Thoracic aorta (tissue), 2 donors: ENCODE data around the gene PRRC2B. TPM values are rescaled to one million over a fixed set of nuclear protein-coding genes. Genes with fewer than 3 reads are reported as not detected.
A peak's percentile ranks its signal among the peaks of the same experiment; 100 is the strongest.
"Not testable (repeated sequence)": the region's sequence is repeated elsewhere in the genome, so short reads cannot be mapped to it uniquely, and the experiment has no call there.

Experiments used
- ATAC-seq: fragments of 150-250 bp; one replicate; pipeline ENCODE4 v1.8.0; 2017; ENCODE audit warnings: low read depth; ENCODE audit not compliant: insufficient number of reproducible peaks, low FRiP score
- DNase-seq: peaks from one replicate; pipeline ENCODE4 v3.0.0-alpha.2; 2020; ENCODE audit warnings: low spot score
- H3K27ac ChIP-seq, 2 donors: fragments of 200-600 bp; sonication (generic); 1 replicate in 1 of 2; 2 replicates in 1 of 2; pipeline ENCODE4 v1.5.1; 2016; ENCODE audit warnings: mild to moderate bottlenecking in 2 of 2, moderate library complexity in 2 of 2
- H3K27me3 ChIP-seq: fragments of 200-600 bp; sonication (generic); replicated peaks from 2 replicates; pipeline ENCODE4 v1.6.0; 2016; ENCODE audit warnings: mild to moderate bottlenecking; ENCODE audit not compliant: insufficient read depth
- H3K36me3 ChIP-seq: fragments of 200-600 bp; sonication (generic); one replicate; pipeline ENCODE4 v1.5.1; 2016
- H3K4me1 ChIP-seq, 2 donors: fragments of 200-600 bp; sonication (generic); 1 replicate in 1 of 2; 2 replicates in 1 of 2; pipeline versions ENCODE4 v1.5.1 to v1.6.0; 2016; ENCODE audit warnings: low read depth in 2 of 2, mild to moderate bottlenecking in 1 of 2; ENCODE audit not compliant: control insufficient read depth in 1 of 2
- H3K4me3 ChIP-seq: fragments of 200-600 bp; sonication (generic); 2 replicates; pipeline ENCODE4 v1.5.1; 2016; ENCODE audit warnings: mild to moderate bottlenecking
- H3K9me3 ChIP-seq: fragments of 200-600 bp; sonication (generic); 2 replicates; pipeline ENCODE4 v1.5.1; 2016
- total RNA-seq, 2 donors: library from RNA; depleted of rRNA; stranded (reverse); fragments of >200 nt; gene quantifications; one replicate each; pipeline versions ENCODE4 v1.1.0 to v1.2.3, GENCODE V29; 2016
- TF ChIP-seq, protein P1 (sequence below): fragments of 200-600 bp; sonication (generic); IDR thresholded peaks from one replicate; pipeline ENCODE4 v1.5.1; 2019; ENCODE audit warnings: antibody characterized with exemption

Gene PRRC2B
- total RNA-seq, 2 donors from 2014 or later, result 162 to 198 TPM

DNA sequence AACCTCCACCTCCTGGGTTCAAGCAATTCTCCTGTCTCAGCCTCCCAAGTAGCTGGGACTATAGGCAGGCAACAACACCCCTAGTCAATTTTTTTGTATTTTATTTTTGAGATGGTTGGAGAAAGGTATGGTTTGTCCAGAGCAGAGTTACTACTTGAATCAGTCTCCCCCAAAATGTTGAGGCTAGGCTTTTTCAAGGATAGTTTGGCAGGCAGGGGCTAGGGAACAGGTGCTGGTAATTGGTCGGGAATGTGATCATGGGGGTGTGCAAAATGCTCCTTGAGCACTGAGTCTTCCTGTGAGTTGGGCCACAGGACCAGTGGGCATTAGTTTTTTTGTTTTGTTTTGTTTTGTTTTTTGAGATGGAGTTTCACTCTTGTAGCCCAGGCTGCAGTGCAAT, 28.3 kb upstream of the PRRC2B start:
- Histone ChIP-seq H3K36me3 (no peaks in the 10 kb centered on the region), H3K4me3 (no peak overlapping the region), H3K27ac (no peak overlapping the region), H3K27me3 (no peaks in the 10 kb centered on the region), H3K4me1 (peaks cover 3 to 7% of the 10 kb centered on the region in 2 donors), H3K9me3 (no peaks in the 10 kb centered on the region)
- ATAC-seq (no peak), DNase-seq (no peak)
- TF ChIP-seq, protein P1, sequence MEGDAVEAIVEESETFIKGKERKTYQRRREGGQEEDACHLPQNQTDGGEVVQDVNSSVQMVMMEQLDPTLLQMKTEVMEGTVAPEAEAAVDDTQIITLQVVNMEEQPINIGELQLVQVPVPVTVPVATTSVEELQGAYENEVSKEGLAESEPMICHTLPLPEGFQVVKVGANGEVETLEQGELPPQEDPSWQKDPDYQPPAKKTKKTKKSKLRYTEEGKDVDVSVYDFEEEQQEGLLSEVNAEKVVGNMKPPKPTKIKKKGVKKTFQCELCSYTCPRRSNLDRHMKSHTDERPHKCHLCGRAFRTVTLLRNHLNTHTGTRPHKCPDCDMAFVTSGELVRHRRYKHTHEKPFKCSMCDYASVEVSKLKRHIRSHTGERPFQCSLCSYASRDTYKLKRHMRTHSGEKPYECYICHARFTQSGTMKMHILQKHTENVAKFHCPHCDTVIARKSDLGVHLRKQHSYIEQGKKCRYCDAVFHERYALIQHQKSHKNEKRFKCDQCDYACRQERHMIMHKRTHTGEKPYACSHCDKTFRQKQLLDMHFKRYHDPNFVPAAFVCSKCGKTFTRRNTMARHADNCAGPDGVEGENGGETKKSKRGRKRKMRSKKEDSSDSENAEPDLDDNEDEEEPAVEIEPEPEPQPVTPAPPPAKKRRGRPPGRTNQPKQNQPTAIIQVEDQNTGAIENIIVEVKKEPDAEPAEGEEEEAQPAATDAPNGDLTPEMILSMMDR, result no peak

DNA sequence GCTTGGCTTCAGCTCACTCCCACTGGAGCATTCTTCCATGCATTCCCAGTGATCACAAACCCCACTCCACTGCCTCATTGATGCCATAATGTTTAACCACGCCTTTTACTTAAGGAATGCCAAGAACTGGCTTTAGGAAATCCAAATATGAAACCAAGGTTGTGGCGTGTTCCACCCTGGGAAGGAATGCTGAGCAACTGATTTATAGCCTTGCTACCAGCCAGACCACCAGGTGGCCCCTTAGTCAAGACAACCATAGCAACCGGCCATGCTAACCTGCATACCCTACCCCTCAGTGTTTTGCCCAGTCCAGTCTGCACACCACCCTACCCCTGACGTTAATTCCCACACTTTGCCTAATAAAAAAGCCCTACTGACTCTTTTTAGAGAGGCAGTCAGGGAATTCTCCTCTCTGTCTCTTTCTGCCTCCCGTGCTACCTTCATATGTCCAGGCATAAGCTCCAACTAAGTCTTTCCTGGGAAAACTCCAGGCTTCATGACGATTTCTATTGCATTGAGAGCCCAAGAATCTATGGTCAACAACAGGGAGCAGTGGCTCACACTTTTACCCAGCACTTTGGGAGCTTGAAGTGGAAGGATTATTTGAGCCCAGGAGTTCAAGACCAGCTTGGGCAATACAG, 27.0 kb upstream of the PRRC2B start:
- TF ChIP-seq, protein P1, result peak; percentile 27
- Histone ChIP-seq H3K4me3 (no peak overlapping the region), H3K9me3 (no peaks in the 10 kb centered on the region), H3K36me3 (no peaks in the 10 kb centered on the region), H3K27ac (no peak overlapping the region), H3K4me1 (no peaks in the 10 kb centered on the region), H3K27me3 (no peaks in the 10 kb centered on the region)
- ATAC-seq, result no peak
- DNase-seq, result no peak

DNA sequence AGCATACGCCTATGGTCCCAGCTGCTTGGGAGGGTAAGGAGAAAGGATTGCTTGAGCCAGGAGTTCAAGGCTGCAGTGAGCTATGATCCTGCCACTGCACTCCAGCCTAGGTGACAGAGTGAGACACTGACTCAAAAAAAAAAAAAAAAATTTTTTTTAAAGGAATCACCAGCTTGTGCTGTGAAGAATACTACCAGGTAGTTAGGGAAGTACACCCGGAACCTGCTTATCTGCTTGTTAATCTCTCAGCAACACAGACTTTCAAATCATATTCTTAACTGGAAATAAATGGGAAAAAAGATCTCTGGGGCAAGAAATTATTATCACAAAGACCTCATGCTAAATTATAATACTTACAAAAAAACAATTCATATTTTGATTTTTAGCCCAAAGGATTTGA, 26.4 kb upstream of the PRRC2B start:
- H3K27me3 ChIP-seq, result no peaks in the 10 kb centered on the region
- DNase-seq (no peak), ATAC-seq (no peak)
- H3K36me3 ChIP-seq, result no peaks in the 10 kb centered on the region
- H3K27ac ChIP-seq, result no peak overlapping the region
- peaks cover 0 to 4% of the 10 kb centered on the region in 2 donors for H3K4me1 ChIP-seq
- TF ChIP-seq, protein P1, result no peak
- no peak overlapping the region for H3K4me3 ChIP-seq
- H3K9me3 ChIP-seq, result no peaks in the 10 kb centered on the region

DNA sequence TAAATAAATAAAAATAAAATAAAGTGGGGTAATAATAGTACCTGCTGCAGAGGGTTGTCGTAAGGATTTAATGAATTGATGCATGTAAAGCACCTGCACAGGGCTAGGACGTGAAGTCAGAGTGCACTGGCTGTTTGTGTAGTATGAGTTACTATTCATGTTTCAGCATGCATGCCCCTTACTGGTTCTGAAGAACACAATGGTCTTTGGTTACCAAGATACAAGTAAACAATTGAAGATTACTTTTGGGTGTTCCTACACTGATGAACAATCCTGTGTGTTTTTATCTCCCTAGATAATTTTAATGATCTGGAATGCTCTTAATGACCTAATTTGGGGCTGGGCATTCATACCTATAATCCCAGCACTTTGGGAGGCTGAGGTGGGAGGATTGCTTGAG, 23.2 kb upstream of the PRRC2B start:
- no peaks in the 10 kb centered on the region for H3K9me3 ChIP-seq
- H3K27ac ChIP-seq, result no peak overlapping the region
- no peaks in the 10 kb centered on the region for H3K36me3 ChIP-seq
- H3K4me1 ChIP-seq, result peaks cover 3 to 8% of the 10 kb centered on the region in 2 donors
- DNase-seq (no peak), ATAC-seq (no peak)
- no peaks in the 10 kb centered on the region for H3K27me3 ChIP-seq
- TF ChIP-seq, protein P1, result no peak
- no peak overlapping the region for H3K4me3 ChIP-seq

DNA sequence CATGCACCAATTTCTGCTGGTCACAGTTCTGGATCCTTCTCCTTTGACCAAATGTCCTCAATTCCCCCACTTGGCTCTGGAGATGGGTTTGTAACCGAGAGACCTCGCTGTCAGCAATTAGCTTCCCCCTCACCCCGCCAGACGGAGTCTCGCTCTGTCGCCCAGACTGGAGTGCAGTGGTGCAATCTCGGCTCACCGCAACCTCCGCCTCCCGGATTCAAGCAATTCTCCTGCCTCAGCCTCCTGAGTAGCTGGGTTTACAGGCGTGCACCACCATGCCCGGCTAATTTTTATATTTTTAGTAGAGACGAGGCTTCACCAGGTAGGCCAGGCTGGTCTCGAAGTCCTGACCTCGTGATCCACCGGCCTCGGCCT, 21.3 kb upstream of the PRRC2B start:
- ATAC-seq, H3K9me3 ChIP-seq, H3K27me3 ChIP-seq, DNase-seq, H3K4me1 ChIP-seq, H3K36me3 ChIP-seq: not testable (repeated sequence)
- peak overlapping the region; percentile 75 to 87 for H3K27ac ChIP-seq
- H3K4me3 ChIP-seq, result peak overlapping the region; percentile 76

DNA sequence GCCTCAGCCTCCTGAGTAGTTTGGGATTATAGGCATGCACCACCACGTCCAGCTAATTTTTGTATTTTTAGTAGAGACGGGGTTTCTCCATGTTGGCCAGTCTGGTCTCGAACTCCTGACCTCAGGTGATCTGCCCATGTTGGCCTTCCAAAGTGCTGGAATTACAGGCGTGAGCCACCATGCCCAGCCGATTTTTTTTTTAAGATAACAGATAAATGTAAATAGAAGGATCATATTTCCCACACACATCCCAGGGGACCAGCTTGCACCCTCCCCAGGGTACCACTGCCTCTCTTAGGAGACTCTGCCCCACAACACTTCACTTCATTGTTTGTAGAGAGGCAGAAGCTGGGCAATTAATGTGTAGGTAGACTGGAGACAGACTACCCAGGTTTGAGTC, 19.2 kb upstream of the PRRC2B start:
- H3K9me3 ChIP-seq, DNase-seq, ATAC-seq, H3K27me3 ChIP-seq, H3K4me1 ChIP-seq, H3K4me3 ChIP-seq, H3K27ac ChIP-seq, H3K36me3 ChIP-seq: not testable (repeated sequence)
